Jurkat, Clone E6-1 (cell line): ENCODE results near the gene LY6G5C.

Experiments
- DNase-seq: peaks from one replicate; pipeline ENCODE4 v3.0.0-alpha.2; 2011; ENCODE audit warnings: low read depth, low spot score
- H3K4me3 ChIP-seq: 2 replicates; pipeline ENCODE4 v1.5.1; 2011; ENCODE audit warnings: mild to moderate bottlenecking, low read length, control low read depth, moderate library complexity

The LY6G5C gene

DNA sequence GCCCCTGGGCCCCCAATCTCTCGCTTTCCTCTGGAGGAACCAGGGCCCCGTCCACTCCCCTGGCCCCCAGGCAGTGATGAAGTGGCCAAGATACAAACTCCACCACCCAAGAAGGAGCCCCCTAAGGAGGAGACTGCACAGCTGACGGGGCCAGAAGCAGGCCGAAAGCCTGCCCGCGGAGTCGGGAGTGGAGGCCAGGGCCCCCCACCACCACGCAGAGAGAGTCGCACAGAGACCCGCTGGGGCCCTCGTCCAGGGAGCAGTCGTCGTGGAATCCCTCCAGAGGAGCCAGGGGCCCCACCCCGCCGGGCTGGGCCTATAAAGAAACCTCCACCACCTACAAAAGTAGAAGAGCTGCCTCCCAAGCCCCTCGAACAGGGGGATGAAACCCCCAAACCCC lies 49.7 kb downstream of the LY6G5C start:
- no peak for DNase-seq
- no peak overlapping the region for H3K4me3 ChIP-seq

DNA sequence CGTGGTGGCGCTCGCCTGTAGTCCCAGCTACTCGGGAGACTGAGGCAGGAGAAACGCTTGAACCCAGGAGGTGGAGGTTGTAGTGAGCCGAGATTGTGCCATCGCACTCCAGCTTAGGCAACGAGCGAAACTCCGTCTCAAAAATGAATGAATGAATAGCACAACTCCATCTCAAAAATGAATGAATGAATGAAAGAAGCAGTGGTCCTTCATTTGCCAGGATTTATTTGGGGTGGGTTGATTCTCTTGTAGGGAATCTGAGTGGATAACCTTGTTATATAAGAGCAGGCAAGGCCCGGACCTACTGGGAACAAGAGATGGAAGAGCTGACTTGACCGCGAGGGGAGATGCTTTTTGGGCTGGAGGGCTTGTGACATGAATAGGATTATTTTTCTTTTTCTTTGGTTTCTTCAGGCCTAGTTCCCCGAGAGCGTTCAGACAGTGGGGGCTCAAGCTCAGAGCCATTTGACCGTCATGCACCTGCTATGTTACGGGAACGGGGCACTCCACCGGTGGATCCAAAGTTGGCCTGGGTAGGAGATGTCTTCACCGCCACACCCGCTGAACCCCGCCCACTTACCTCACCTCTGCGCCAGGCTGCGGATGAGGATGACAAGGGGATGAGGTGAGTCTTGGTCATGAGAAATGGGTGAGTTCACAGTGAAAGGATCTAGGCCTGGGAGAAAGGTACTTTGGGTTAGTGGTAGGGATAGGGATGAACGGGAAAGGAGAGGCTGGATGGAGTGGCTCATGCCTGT lies 50.5 kb downstream of the LY6G5C start:
- no peak for DNase-seq

DNA sequence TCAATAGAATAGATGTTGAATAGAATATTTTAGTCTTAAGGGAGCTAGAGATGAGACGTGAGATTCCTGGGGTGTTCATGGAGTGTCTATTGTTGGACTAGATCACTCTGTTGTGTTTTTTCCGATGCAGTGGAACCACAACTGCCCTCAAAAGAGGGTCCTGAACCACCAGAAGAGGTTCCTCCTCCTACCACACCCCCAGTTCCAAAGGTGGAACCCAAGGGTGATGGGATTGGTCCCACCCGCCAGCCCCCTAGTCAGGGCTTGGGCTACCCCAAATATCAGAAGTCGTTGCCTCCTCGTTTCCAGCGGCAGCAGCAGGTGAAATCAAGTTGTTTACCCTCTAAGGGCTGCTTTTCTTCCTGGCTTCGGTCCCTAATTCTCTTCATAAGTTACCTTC lies 51.9 kb downstream of the LY6G5C start:
- no peak for DNase-seq
- no peak overlapping the region for H3K4me3 ChIP-seq

More for the DNA sequence above, 50.5 kb downstream of the LY6G5C start:
- no peak overlapping the region for H3K4me3 ChIP-seq

DNA sequence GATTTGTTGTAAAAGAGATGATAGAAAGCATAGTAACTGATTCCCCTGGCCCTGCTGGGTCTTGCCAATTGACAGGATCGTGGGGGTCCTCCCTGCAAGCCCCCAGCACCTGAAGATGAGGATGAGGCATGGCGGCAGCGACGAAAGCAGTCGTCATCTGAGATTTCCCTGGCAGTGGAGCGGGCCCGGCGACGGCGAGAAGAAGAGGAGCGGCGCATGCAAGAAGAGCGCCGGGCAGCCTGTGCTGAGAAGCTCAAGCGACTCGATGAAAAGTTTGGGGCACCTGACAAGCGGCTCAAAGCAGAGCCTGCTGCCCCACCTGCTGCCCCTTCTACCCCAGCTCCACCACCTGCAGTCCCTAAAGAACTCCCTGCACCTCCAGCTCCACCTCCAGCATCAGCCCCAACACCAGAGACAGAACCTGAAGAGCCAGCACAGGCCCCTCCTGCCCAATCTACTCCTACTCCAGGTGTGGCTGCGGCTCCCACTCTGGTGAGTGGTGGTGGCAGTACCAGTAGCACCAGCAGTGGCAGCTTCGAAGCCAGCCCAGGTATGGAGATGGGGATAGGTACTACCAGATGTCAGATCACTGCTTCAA lies 53.1 kb downstream of the LY6G5C start:
- DNase-seq = no peak
- no peak overlapping the region for H3K4me3 ChIP-seq

DNA sequence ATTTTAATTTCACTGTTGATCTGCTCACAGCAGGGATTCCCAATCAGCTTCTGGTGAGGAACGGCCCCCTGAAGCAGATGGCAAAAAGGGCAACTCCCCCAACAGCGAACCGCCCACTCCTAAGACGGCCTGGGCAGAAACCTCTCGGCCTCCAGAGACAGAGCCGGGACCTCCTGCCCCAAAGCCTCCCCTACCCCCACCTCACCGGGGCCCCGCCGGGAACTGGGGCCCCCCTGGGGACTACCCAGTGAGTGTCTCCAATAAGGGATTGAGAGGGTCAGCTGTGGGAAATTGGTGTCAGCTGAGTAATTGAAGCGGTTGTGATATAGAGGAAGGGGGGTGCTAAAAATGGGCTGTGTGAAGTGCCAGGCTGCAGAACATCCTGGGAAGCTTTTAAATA lies 53.9 kb downstream of the LY6G5C start:
- DNase-seq = no peak
- no peak overlapping the region for H3K4me3 ChIP-seq
